GM12878 (cell line): ENCODE measurements around the gene GTF3C1.
"Not testable (repeated sequence)": the region's sequence is repeated elsewhere in the genome, so short reads cannot be mapped to it uniquely, and the experiment has no call there.

Experiments
- RAD51 ChIP-seq: fragments of 450-650 bp; IDR thresholded peaks from 2 replicates; pipeline ENCODE4 v1.6.1; 2016; ENCODE audit warnings: moderate library complexity, mild to moderate bottlenecking, inconsistent platforms
- TAF1 ChIP-seq: IDR thresholded peaks from 2 replicates; pipeline ENCODE4 v1.6.1; 2011; ENCODE audit warnings: mild to moderate bottlenecking, low read depth, low read length, borderline replicate concordance
- ZBTB11 ChIP-seq: fragments of 450-650 bp; formaldehyde crosslinking; IDR thresholded peaks from 2 replicates; pipeline ENCODE4 v1.5.0; 2022; ENCODE audit warnings: mild to moderate bottlenecking, missing genetic modification characterization
- TF ChIP-seq, protein P1 (sequence below), 3 experiments: IDR thresholded peaks in 2 of 3; conservative IDR thresholded peaks in 1 of 3; 2 replicates each; pipeline ENCODE4 v1.5.1; 2011; ENCODE audit warnings: low read depth in 3 of 3, low read length in 3 of 3, mild to moderate bottlenecking in 3 of 3, control low read depth in 2 of 3, moderate library complexity in 2 of 3, inconsistent platforms in 1 of 3, mixed read lengths in 1 of 3; ENCODE audit not compliant: control insufficient read depth in 2 of 3, insufficient read depth in 1 of 3; ENCODE audit errors: extremely low read depth in 1 of 3
- TF ChIP-seq, protein P2 (sequence below): IDR thresholded peaks from 2 replicates; pipeline ENCODE4 v1.6.1; 2012; ENCODE audit warnings: mild to moderate bottlenecking, low read depth, low read length

GRCh38 chr16:27435146-27435545 lies 114.6 kb downstream of the GTF3C1 start:
- not testable (repeated sequence) for TF ChIP-seq RAD51; ZBTB11 (CRISPR knock-in tag); TAF1
- TF ChIP-seq, protein P1, sequence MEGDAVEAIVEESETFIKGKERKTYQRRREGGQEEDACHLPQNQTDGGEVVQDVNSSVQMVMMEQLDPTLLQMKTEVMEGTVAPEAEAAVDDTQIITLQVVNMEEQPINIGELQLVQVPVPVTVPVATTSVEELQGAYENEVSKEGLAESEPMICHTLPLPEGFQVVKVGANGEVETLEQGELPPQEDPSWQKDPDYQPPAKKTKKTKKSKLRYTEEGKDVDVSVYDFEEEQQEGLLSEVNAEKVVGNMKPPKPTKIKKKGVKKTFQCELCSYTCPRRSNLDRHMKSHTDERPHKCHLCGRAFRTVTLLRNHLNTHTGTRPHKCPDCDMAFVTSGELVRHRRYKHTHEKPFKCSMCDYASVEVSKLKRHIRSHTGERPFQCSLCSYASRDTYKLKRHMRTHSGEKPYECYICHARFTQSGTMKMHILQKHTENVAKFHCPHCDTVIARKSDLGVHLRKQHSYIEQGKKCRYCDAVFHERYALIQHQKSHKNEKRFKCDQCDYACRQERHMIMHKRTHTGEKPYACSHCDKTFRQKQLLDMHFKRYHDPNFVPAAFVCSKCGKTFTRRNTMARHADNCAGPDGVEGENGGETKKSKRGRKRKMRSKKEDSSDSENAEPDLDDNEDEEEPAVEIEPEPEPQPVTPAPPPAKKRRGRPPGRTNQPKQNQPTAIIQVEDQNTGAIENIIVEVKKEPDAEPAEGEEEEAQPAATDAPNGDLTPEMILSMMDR (IDR thresholded peaks at IDR 0.05 in 2 of 3, conservative IDR thresholded peaks at IDR 0.05 in 1 of 3; ENCODE audit: control insufficient read depth in 2 of 3, extremely low read depth in 1 of 3, insufficient read depth in 1 of 3, low read depth in 3 of 3, low read length in 3 of 3): not testable (repeated sequence)
- TF ChIP-seq, protein P2, sequence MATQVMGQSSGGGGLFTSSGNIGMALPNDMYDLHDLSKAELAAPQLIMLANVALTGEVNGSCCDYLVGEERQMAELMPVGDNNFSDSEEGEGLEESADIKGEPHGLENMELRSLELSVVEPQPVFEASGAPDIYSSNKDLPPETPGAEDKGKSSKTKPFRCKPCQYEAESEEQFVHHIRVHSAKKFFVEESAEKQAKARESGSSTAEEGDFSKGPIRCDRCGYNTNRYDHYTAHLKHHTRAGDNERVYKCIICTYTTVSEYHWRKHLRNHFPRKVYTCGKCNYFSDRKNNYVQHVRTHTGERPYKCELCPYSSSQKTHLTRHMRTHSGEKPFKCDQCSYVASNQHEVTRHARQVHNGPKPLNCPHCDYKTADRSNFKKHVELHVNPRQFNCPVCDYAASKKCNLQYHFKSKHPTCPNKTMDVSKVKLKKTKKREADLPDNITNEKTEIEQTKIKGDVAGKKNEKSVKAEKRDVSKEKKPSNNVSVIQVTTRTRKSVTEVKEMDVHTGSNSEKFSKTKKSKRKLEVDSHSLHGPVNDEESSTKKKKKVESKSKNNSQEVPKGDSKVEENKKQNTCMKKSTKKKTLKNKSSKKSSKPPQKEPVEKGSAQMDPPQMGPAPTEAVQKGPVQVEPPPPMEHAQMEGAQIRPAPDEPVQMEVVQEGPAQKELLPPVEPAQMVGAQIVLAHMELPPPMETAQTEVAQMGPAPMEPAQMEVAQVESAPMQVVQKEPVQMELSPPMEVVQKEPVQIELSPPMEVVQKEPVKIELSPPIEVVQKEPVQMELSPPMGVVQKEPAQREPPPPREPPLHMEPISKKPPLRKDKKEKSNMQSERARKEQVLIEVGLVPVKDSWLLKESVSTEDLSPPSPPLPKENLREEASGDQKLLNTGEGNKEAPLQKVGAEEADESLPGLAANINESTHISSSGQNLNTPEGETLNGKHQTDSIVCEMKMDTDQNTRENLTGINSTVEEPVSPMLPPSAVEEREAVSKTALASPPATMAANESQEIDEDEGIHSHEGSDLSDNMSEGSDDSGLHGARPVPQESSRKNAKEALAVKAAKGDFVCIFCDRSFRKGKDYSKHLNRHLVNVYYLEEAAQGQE: not testable (repeated sequence)
